Body of pancreas (tissue), 4 donors: ENCODE data around the gene NR2C2. TPM values are rescaled to one million over a fixed set of nuclear protein-coding genes. Genes with fewer than 3 reads are reported as not detected.

Source experiments
- ATAC-seq: fragments of 150-250 bp; one replicate; pipeline ENCODE4 v1.9.1; 2016
- DNase-seq, 4 donors: peaks; one replicate each; pipeline ENCODE4 v3.0.0-alpha.2; 2019
- H3K27ac ChIP-seq, 4 donors: fragments of 200-600 bp; sonication (generic); 1 replicate in 3 of 4; 2 replicates in 1 of 4; pipeline versions ENCODE4 v1.5.1 to v1.6.1; 2016 to 2019; ENCODE audit warnings: mild to moderate bottlenecking in 1 of 4, mixed read lengths in 1 of 4, moderate library complexity in 1 of 4
- H3K27me3 ChIP-seq, 2 donors: fragments of 200-600 bp; sonication (generic); one replicate each; pipeline ENCODE4 v1.6.0; 2016; ENCODE audit warnings: mild to moderate bottlenecking in 1 of 2
- H3K36me3 ChIP-seq, 2 donors: fragments of 200-600 bp; sonication (generic); replicated peaks in 1 of 2; 2 replicates each; pipeline ENCODE4 v1.5.1; 2016; ENCODE audit warnings: low read depth in 2 of 2; ENCODE audit not compliant: insufficient read depth in 1 of 2
- H3K4me1 ChIP-seq: fragments of 200-600 bp; sonication (generic); one replicate; pipeline ENCODE4 v1.6.0; 2016
- H3K4me3 ChIP-seq, 2 donors: fragments of 200-600 bp; sonication (generic); 1 replicate in 1 of 2; 2 replicates in 1 of 2; pipeline ENCODE4 v1.5.1; 2016 to 2019
- H3K9me3 ChIP-seq, 3 donors: fragments of 200-600 bp; sonication (generic); 1 replicate in 2 of 3; 2 replicates in 1 of 3; pipeline ENCODE4 v1.5.1; 2016
- CTCF ChIP-seq, 7 experiments: fragments of 450-650 bp in 4 of 7; fragments of 200-600 bp in 3 of 7; sonication (generic) in 3 of 7; IDR thresholded peaks; one replicate each; pipeline ENCODE4 v1.5.1; 2016 to 2019; ENCODE audit warnings: antibody characterized with exemption in 7 of 7
- POLR2A ChIP-seq, 3 donors: fragments of 450-650 bp; IDR thresholded peaks; one replicate each; pipeline ENCODE4 v1.6.1; 2016; ENCODE audit warnings: antibody characterized with exemption in 3 of 3, mild to moderate bottlenecking in 2 of 3
- WGBS, 2 donors: methylation state at CpG; one replicate each; pipeline ENCODE4 v1.1.5; 2017; 5-methylcytosine and 5-hydroxymethylcytosine counted together
- intact Hi-C: fragments of 100-400 bp; cut with DNase I; formaldehyde crosslinking; loops from one replicate; pipeline ENCODE4 v1.15.1; 2023
- total RNA-seq, 2 donors: library from RNA; depleted of rRNA; stranded (reverse); fragments of >200 nt; gene quantifications; one replicate each; pipeline ENCODE4 v1.1.0, GENCODE V29; 2016

The NR2C2 gene
- total RNA-seq, 2 donors from 2014 or later: 16.9 to 22.1 TPM

- intact Hi-C loops: no loop called here
- H3K4me1 ChIP-seq: no peaks in the 10 kb centered on the region
- no peak overlapping the region for H3K4me3 ChIP-seq
- ATAC-seq (no peak), DNase-seq (no peak)
- H3K36me3 ChIP-seq: no peaks in the 10 kb centered on the region
- WGBS, 2 donors: 41 to 46% methylated on average over 1 of the region's 1 CpG
- H3K9me3 ChIP-seq: no peaks in the 10 kb centered on the region
- no peak overlapping the region for H3K27ac ChIP-seq
- no peak for TF ChIP-seq CTCF (IDR thresholded peaks at IDR 0.05)
- TF ChIP-seq POLR2A (IDR thresholded peaks at IDR 0.05): no peak
- no peaks in the 10 kb centered on the region for H3K27me3 ChIP-seq
Observed at GRCh38 chr3:14967285-14967684, 19.9 kb downstream of the NR2C2 start.

GRCh38 chr3:14969671-14970070, 22.3 kb downstream of the NR2C2 start:
- Histone ChIP-seq H3K4me1 (no peaks in the 10 kb centered on the region), H3K4me3 (no peak overlapping the region), H3K9me3 (no peaks in the 10 kb centered on the region), H3K36me3 (no peaks in the 10 kb centered on the region), H3K27me3 (no peaks in the 10 kb centered on the region), H3K27ac (no peak overlapping the region)
- TF ChIP-seq POLR2A (IDR thresholded peaks at IDR 0.05): no peak
- no peak for TF ChIP-seq CTCF (IDR thresholded peaks at IDR 0.05)
- intact Hi-C loops: no loop called here
- ATAC-seq (no peak), DNase-seq (no peak)
- WGBS, 2 donors: 89 to 92% methylated on average over 1 of the region's 1 CpG

GRCh38 chr3:14976317-14976716, 28.9 kb downstream of the NR2C2 start:
- no peaks in the 10 kb centered on the region for H3K9me3 ChIP-seq
- no peak overlapping the region for H3K4me3 ChIP-seq
- no peaks in the 10 kb centered on the region for H3K27me3 ChIP-seq
- no peaks in the 10 kb centered on the region for H3K36me3 ChIP-seq
- ATAC-seq (no peak), DNase-seq (no peak)
- intact Hi-C loops: no loop called here
- no peak overlapping the region for H3K27ac ChIP-seq
- WGBS, 2 donors: 69 to 90% methylated on average over 1 of the region's 1 CpG
- TF ChIP-seq POLR2A (IDR thresholded peaks at IDR 0.05) (no peak), CTCF (IDR thresholded peaks at IDR 0.05) (no peak)
- H3K4me1 ChIP-seq: no peaks in the 10 kb centered on the region

- no peaks in the 10 kb centered on the region for H3K36me3 ChIP-seq
- DNase-seq (no peak), ATAC-seq (no peak)
- no peak overlapping the region for H3K4me3 ChIP-seq
- no peaks in the 10 kb centered on the region for H3K9me3 ChIP-seq
- TF ChIP-seq CTCF (IDR thresholded peaks at IDR 0.05) (no peak), POLR2A (IDR thresholded peaks at IDR 0.05) (no peak)
- H3K27ac ChIP-seq: no peak overlapping the region
- WGBS, 2 donors: 84 to 85% methylated on average over 4 of the region's 4 CpGs
- no peaks in the 10 kb centered on the region for H3K4me1 ChIP-seq
- H3K27me3 ChIP-seq: no peaks in the 10 kb centered on the region
- intact Hi-C loops: no loop called here
Observed at GRCh38 chr3:14980689-14981088, 33.3 kb downstream of the NR2C2 start.

- WGBS, 2 donors: 96 to 100% methylated on average over 3 of the region's 3 CpGs
- Histone ChIP-seq H3K4me1 (no peaks in the 10 kb centered on the region), H3K36me3 (no peaks in the 10 kb centered on the region), H3K27ac (no peak overlapping the region), H3K4me3 (no peak overlapping the region), H3K9me3 (no peaks in the 10 kb centered on the region), H3K27me3 (no peaks in the 10 kb centered on the region)
- TF ChIP-seq CTCF (IDR thresholded peaks at IDR 0.05): no peak
- no peak for TF ChIP-seq POLR2A (IDR thresholded peaks at IDR 0.05)
- intact Hi-C loops: no loop called here
- DNase-seq (no peak), ATAC-seq (no peak)
Observed at GRCh38 chr3:14984581-14985113, 37.3 kb downstream of the NR2C2 start.
